ENCODE measurements around the gene GFRAL.
"Not testable (repeated sequence)": the region's sequence is repeated elsewhere in the genome, so short reads cannot be mapped to it uniquely, and the experiment has no call there.

Gene GFRAL, protein sequence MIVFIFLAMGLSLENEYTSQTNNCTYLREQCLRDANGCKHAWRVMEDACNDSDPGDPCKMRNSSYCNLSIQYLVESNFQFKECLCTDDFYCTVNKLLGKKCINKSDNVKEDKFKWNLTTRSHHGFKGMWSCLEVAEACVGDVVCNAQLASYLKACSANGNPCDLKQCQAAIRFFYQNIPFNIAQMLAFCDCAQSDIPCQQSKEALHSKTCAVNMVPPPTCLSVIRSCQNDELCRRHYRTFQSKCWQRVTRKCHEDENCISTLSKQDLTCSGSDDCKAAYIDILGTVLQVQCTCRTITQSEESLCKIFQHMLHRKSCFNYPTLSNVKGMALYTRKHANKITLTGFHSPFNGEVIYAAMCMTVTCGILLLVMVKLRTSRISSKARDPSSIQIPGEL

DNA sequence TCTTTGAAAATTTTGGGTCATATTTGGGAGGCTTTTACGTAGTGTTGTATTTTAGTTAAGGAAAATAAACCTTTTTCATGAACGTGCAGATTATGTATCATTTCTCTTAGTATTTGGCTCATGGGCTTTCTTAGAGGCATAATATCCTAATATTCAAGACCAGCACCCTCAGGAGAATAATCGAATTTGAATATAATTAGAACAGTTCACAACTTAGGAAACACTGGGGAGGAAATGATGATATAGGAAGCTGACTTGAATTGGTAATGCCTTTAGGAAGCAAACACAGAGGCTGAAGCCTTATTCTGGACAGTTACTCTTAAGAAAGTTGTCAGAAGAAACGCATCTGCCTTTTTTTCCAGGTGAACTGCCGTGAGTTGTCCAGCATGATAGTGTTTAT, at the start of gene GFRAL:
Gene GFRAL (plus strand): TSS at position 301 of the 400 bp plus-strand sequence. CDS start 86 bp downstream, at position 387.
- DNase-seq = no peak

DNA sequence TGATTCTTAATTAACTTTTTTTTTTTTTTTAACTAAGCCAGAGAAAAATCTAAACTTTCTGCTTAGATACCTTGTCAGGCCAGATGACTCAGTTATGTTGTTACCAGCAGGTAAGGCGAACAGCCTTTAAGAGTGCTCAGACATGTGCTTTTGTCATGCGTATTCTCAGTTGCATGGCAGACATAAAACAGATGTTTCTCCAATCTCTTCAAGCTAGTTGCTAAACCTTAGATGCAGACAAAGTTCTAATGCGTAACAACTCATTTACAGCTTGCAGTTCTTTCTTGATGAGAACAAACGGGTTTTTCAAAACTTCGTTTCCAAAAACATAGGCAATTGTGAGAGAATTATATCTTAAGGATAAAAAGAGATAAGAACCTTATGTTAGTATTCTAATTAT, 49.6 kb upstream of the GFRAL start:
- no peak for DNase-seq

DNA sequence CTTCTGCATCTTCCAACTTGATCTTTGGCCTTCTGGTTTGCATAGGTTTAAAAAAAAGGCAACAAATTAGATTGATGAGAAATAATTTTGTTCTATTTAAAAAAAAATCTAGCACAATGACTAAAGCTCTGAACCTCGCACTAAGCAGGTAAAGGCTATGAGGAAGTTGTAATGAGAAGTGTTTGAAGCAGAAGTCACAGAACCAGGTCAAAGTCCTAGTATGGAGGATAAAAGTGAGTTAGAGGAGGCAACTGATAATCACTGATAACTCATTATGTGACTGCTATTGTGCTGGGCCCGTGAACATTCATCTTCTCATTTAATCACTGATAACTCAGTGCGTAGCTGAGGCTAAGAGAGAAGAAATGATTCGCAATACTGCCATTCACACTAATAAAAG, 46.1 kb upstream of the GFRAL start:
- no peak for DNase-seq

DNA sequence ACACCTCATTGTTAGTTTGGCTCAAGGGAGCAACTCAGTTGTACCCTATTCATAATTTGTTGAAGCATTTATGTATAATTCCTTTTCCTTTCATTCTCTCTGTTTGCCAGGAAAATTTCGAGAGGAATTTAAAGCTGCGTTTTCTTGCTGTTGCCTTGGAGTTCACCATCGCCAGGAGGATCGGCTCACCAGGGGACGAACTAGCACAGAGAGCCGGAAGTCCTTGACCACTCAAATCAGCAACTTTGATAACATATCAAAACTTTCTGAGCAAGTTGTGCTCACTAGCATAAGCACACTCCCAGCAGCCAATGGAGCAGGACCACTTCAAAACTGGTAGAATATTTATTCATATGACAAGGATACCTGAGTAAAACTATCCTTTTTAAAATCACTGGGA, 45.2 kb upstream of the GFRAL start:
- no peak for DNase-seq

DNA sequence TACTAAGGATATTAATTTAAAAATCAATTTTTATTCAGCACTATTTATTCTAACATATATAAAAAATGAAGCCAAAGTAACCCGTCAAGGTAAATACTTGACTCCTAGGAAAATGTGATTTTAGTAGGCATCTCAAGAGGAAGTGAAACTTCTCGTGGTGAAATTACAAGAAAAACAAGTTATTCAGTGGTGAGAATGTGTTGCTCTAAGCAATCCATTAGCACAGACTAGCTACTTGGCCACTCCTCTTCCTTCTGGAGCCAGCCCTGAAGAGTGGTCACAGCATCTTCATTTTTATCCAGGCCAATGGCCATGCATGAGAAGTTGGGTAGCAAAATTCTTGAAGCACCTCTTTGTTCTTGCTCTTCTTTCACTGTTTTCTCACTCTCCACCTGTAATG, 40.4 kb upstream of the GFRAL start:
- no peak for DNase-seq

DNA sequence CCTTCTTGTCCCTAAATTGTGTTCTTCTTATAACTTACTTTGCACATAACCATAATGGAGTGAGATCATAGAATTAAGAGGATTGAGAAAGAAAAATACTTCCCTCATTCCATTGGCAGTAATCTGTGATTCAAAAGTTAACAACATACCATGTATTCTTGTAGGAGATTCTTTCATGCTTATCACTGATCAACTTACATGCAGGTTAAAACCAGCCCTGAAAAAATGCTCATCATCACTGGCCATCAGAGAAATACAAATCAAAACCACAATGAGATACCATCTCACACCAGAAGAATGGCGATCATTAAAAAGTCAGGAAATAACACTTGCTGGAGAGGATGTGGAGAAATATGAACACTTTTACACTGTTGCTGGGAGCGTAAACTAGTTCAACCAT, 36.5 kb upstream of the GFRAL start:
- DNase-seq = no peak

DNA sequence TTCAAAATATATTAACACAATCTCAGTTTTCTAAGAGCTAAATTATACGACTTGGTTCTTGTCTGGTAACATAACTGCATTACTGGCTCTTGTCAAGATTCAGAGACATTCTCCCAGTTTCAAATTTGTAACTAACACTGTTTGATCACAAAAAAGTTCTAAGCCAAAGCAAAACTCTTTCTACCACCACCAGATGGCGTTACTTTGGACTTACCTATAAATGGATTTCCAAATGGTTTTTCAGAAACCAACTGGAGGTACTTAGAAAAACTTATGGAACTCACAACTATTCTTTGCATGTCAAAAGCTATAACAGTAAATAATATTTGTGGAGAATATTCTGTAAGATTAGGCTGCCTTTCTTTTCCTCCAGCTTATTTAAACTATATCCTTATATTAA, 34.2 kb upstream of the GFRAL start:
- no peak for DNase-seq

DNA sequence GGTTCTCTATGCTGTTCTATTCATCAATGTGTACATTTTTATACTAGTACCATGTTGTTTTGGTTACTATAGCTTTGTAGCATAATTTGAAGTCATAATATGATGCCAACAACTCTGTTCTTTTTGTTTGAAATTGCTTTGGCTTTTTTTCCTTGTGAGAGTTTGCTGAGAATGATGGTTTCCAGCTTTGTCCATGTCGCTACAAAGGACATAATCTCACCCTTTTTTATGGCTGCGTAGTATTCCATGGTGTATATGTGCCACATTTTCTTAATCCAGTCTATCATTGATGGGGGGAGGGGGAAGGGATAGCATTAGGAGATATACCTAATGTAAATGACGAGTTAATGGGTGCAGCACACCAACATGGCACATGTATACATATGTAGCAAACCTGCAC, 30.1 kb upstream of the GFRAL start:
- DNase-seq = not testable (repeated sequence)

DNA sequence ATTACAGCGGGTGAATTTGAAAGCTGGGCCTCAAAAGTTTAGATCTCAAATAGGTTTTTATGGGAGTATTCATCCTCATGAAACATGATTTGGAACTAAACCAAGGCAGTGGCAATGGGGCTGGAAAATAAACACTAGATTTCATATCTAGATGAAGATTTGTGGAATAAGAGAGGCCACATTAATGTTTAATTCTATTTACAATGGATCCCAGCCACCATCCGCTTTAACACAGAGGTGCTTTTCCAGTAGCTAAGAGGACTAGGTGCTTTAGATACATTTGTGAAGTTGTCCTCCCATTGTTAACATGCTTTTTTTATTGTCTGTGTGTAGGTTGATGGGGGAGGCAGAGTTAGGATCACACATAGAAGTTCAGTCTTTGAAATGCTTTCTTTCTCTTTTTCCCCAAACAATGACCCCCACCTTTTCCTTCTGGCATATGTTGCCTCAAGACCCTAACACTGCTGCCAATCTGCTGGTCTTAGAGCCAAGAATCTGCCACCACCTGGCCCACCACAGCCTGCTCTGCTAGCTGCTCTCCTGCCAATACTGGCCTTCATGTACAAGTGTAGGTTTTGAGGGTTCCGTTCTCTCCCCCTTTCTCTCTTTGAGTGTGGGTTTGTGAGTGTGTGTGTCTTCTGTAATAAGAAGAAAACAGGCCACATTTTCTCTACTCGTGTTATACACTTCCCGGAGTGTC, 27.8 kb upstream of the GFRAL start:
- no peak for DNase-seq

DNA sequence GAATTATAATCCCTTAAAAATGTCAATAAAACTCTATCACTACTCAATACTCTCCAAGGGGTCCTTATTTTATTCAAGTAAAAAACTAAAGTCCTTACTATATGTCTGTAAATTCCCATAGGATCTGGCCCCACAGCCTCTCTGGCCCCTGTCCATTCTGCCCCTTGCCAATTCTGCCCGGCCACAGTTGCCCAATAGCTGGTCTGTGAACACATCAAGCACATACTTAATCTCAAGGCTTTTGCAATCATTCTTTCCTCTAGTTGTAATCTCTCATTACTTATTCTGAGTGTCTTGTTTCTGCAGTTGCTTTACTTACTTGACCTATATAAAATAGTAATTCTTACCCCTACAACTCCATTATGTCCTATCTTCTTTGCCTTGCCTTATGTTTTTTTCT, 22.5 kb upstream of the GFRAL start:
- DNase-seq = no peak

DNA sequence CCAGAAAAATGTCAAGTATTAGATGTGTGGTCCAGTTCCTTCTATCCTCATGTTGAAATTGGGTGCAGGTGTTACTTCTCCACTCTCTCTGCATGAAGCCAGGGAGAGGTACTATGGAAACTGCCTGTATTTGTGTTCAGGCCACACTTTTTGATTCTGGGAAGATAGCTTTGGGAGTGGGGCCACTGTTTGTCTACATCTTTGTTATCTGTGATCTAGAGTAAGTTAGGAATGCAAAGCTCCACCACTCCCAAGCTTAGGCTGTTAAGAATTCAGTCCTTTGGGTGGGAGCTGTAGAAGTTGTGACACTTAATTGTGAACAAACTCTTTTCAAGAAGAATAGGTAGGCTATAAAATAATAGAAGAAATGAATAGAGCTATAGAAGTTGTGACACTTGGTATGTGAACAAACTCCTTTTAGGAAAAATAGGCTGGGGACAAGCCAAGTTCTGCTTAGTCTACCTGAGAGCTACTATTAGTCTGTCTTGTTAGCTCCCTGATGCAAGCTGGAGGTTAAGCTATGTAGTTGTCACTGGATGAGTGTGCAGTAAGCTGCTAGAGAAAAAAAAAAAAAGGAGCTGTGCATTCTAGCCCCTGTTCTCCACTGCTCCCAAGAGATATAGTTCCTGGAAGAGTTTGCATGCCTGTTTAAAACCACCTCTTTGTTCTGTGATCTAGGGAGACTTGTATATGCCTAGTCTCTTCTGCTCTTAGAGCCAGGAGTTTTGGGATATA, 7.1 kb upstream of the GFRAL start:
- no peak for DNase-seq

DNA sequence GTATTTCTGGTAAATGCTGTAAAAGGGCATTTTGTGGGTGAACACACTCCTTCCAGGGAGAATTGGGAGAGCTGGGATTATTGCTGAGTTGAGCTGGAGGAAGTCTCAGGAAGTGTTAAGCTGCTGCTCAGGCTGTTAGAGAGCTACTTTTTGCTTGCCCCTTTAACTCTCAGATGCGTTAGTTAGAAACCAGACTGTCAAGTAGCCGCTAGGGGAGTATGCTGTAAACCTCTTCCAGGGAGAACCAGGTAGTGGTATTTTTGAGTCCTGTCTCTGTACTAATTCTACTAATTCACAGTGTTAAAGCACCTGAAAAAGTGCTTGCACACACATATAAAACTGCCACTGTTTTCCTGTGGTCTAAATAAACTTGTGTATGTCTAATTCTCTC, 6.6 kb upstream of the GFRAL start:
- no peak for DNase-seq

DNA sequence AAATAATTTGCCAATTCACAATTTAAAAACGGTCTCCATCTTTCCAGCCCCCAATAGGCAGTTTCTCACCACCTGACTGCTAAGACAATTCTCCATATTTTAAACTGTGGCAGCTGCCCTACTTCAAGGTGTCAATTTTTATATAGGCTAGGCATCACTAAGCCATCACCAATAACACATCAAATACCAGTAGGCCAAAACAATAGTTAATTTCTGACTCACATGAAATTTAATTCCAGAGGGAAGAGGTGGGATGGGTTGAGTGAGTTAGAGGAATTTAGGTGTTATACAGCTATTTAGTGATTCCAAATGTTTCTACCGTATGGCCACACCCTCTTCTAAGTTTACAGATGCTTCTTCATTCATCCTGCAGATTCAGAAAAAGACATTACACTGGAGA, 49.9 kb downstream of the GFRAL start:
- no peak for DNase-seq

DNA sequence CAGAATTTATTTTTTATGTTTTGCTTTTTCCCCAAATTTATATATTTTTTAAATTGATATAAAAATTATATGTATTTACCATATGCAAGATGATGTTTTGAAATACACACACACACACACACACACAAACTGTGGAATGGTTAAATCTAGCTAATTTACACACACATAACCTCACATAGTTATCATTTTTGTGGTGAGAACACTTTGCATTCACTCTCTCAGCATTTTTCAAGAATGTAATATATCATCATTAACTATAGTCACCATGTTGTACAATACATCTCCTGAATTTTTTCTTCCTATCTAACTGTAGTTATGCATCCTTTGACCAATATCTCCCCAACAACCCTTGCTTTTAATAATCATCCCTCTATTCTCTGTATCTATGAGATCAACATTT, 52.2 kb downstream of the GFRAL start:
- DNase-seq = no peak

DNA sequence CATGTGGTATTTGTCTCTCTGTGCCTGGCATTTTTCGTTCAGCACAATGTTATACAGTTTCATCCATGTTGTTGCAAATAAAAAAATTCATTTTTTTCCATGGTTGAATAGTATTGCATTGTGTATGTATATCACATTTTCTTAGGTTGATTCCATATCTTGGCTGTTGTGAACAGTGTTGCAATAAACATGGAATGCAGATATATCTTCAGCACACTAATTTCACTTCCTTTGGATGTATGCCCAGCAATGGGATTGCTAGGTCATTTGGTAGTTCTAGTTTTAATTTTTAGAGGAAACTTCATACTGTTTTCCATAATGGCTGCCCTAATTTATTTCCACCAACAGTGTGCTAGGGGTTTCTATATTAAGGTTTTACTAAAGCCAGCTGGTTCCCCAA, 52.6 kb downstream of the GFRAL start:
- DNase-seq = no peak

DNA sequence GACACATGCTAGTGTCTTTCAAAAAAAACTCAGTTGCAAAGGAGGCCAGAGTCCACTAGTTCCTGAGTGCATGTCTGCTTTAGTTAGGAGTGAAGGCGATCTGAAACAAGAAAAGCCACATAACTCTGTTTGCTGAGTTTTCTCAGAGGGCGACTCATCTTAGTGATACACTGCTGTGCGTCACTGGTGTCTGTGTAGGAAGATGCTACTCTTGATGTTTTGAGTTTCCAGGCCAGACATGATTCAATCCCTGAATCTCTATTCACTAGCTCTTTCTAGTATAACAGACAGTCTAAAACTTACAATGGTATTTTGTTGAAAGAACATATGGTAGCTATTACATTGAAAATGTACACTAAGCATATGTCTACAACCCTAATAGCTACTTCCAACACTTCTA, 60.9 kb downstream of the GFRAL start:
- DNase-seq = no peak

DNA sequence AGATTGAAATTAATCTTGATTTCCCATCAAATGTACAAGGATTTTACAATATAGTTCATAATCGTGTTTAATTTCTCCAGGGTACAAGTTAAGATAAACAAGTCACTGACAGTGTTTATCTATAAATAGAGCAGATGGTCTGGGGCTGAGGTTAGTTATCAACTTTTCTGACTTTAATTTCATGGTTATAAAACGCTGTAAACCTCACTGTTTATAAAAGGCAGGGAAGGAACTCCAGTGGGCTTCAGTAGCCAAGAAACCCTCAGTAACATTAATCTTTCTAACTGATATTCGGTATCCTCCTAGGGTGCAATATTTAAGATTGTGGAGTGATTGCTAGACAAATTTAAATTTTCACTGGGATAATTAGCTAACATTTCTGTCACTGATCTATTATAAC, 68.6 kb downstream of the GFRAL start:
- no peak for DNase-seq

DNA sequence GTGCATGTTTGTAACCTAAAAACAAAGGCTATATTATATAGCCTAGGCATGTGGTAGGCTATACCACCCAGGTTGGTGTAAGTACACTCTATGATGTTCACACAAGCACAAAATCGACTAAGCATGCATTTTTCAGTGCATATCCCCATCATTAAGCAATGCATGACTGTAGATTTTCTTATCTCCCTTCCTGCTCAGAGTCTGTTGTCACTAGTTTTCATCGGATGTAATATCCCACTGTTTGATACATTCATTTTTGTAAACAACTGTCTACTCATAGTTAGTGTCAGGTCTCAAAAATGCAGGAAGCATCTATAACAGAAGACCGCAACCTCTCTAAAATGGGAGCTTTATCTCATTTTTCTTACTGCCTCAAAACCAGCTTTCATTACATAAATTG, 70.7 kb downstream of the GFRAL start:
- DNase-seq = no peak

DNA sequence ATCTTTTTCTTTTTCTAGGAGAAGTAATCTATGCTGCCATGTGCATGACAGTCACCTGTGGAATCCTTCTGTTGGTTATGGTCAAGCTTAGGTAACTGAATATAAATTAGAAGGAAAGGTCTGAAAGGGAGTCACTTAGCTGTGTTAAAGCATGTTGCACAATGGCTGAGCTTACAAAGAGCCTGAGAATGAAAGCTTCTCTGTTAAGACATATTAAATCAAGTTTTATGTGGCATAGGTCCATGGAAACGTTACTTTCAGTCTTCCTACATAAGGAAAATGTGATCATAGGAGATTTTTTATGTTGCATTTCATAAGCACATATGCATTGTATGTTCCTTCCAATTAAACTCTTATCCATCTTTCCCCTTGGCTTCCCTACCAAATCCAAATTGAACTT, 72.1 kb downstream of the GFRAL start:
- no peak for DNase-seq

DNA sequence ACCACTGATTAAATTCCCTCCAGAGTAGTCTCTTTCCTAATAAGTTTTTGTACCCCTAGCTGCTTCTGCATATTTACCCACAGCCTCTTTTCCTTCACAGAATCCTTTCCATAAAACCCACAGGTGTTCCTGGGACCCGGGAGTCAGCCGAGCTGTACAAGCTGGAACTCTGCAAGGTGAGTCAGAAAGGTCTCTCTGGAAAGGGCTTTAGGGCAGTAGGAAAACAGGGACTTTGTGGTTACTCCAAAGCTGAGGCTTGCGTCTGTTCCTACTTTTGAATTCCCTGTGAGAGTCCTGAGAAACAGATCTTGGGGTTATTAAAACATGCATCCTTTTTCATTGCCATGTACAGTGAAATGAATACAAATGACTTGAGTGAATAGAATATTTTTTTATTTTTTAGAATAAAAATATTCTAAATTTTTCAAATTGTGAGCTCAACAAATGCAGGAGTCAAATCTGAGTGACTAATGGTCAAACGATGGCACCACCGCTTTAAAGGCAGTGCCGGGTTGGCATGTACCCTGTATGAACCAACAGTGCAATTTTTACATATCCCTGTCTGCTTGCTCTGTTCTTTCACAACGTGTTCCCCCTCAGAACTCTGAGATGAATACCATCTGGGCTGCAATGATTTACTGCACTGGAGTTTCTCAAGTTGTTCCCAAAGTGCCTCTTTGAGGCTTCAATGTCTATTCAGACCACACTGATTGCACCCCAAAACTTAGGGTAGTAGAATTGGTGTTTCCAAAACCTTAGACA, 78.4 kb downstream of the GFRAL start:
- no peak for DNase-seq

DNA sequence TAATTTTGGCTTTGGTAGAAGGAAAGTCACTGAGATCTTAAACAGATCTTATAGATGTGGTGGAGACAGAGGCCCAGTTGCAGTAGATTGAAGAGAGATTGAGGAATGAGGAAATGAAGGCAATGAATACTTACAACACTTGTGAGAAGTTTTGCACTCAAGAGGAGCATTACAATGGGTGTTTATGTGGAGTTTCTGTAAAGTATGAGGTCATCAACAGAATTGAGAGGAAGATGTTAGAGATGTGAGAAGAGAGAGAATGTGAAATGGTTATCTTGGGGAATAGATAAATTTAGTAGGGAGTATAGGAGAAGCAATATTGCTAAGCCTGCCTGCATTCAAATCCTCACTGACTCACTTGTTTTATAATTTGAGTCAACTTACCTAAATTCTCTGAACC, 83.4 kb downstream of the GFRAL start:
- DNase-seq = no peak

DNA sequence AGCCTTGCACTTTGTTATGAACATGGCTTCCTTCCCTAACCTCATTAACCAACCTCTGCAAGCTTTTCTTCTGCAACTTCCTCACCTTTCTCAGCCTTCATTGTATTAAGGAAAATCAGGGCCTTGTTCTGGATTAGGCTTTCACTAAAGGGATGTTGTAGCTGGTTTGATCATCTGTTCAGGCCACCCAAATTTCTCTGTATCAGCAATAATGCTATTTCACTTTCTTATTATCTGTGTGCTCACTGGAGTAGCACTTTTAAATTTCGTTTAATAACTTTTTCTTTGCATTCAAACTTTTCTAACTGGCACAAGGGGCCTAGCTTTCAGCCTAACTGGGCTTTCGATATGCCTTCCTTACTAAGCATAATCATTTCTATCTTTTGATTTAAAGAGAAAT, 96.7 kb downstream of the GFRAL start:
- DNase-seq = no peak

DNA sequence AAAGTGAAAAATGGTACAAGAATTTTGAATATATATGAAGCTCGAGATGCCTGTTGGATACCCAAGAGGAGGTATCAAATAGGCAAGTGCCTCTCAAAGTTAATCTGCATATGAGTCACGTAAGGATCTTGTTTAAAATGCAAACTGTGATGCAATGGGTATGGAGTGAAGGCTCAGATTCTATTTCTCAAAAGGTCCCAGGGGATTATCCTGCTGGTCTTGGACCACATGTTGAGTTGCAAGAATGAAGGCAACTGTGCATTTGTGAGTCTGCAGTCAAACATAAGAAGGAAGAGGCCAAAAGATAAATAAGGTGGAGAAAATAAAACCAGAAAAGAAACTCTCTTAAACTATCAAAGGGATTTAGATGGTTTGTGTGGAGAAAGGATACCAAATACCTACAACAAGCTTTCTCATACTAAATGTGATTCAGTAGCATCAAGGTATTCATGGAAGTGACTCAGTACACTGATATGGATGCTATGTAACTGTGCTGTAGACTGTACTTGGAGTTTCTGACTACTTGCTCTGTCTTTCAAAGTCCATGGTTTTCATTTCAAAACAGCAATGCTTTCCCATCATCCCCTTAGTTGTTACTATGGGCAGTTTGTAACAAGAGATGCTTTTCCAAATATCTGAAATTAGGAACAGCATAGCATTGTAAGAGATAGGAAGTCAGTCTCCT, 106.3 kb downstream of the GFRAL start:
- DNase-seq = no peak

All from 8988T (cell line).